Stimulated activated CD8-positive, alpha-beta memory T cell treated with anti-CD3 and anti-CD28 coated beads, Interleukin-12 subunit alpha, Interleukin-12 subunit beta, amount 100 ng/mL, for 1 hour (primary cell): ENCODE measurements around the gene PLG.
"Not testable (repeated sequence)": the region's sequence is repeated elsewhere in the genome, so short reads cannot be mapped to it uniquely, and the experiment has no call there.

ENCODE experiments used
- DNase-seq: peaks from one replicate; pipeline ENCODE4 v3.0.0-alpha.2; 2020; ENCODE audit warnings: low read depth

Gene PLG

DNA sequence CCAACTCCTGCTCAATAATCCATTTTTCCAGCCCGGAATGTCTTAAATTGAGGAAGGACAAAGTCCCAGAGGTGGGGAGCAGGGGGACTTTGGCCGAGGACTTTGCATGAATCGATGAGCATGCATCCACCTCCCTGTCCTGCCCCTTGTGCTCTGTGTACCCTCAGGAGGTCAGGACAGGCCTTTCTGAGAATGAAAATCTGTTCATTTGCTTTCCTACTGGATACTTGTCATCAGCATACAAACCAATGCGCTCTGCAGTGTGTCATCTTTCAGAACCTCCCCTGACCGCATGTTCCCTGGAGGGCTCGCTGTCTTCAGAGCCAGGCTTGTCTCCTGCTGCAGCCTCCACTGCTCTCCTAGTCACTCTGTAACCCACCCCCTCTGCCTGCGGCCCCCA, 2.6 kb downstream of the PLG start:
- not testable (repeated sequence) for DNase-seq

GRCh38 chr6:160708993-160709392, 6.9 kb downstream of the PLG start:
- DNase-seq = not testable (repeated sequence)

GRCh38 chr6:160714731-160715316, 12.8 kb downstream of the PLG start:
- DNase-seq = no peak

DNA sequence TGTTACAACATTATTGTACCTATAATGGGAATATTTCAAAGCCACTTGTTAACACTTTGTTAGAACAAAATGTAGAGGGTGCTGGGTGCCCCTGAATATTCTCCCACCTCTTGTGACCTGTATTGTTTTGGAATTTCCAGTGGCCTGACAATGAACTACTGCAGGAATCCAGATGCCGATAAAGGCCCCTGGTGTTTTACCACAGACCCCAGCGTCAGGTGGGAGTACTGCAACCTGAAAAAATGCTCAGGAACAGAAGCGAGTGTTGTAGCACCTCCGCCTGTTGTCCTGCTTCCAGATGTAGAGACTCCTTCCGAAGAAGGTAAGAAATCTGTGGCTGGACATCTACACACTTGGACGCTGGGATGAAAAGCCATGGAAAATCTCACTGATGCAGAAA, 28.9 kb downstream of the PLG start:
- no peak for DNase-seq

DNA sequence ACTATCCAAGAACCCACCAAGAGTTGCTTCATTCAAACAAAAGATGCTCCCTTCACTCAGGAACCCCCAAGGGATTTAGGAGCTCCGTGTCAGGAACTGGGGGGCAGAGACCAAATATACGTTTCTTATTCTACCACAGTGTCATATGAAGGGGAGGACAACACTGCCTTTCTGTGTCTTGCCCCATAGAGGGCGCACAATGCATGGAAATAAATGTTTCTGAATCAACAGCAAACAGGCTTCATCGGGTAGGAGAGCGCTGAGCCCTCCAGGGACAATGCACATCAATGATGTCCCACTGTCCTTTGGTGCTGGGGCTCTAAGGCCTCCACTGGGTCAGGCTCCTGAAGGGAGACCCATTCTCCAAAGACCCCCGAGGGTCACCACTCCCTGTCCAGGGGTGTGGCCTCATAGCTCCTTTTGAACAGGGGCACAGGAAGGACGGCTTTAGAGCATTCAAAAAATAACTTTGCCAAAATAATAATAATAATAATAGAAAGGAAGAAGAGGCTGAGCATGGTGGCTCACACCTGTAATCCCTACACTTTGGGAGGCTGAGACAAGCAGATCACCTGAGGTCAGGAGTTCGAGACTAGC, 31.1 kb downstream of the PLG start:
- no peak for DNase-seq

DNA sequence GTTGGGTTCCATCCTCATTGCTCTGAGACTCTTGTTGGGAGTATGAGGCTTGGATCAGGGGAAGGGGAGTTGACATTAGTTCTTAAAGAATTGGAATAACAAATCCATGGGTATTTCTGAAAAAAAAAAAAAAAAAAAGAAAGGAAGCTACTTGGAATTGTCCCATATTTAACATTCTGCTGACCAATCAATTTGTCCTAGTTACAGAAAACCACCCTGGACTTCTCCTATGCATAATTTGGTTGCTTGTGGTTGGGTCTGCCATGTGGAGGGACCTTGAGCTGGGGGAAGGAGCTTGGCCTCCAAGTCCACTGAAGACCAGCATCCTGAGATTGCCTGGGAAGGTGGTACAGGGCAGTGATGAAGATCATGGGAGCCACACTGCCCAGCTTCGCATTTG, 32.6 kb downstream of the PLG start:
- DNase-seq = no peak

DNA sequence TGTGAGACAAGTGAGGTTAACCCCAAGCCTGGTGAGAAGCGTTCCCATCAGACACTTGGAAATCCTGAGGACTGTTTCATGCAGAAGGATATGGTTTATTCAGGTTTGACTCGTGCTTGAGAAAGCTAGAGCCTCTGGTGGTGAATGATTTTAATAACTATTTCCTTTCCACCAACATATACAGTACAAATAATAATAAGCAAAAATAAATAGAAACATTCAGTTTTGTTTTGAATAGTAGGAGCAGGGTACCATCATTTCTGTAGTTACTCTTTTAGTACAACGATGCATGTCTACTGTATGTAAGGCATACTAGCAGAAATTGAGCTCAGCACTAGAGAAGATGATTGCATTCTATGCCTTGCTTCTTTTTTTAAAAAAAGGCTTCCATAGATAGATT, 33.5 kb downstream of the PLG start:
- no peak for DNase-seq

DNA sequence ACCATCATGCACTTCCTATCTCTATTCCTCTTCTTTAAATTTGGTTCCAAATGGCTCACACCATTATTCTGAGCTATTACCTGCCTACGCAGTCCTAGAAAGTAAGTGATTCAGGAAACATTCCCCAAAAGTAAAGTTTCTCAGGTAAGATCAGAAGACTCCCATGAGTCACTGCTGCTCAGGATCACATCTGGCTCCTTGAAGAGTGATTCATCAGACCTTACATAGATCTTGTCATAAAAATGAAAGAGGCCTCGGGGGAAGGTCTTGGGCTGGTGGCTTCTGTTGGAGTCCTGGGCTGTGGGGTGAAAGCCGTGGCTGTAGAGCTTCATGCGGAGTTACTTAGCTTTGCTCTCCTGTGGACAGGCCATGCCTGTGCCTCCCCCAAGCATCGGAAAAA, 35.9 kb downstream of the PLG start:
- no peak for DNase-seq

- no peak for DNase-seq
Observed at GRCh38 chr6:160739955-160740354, 37.9 kb downstream of the PLG start.

DNA sequence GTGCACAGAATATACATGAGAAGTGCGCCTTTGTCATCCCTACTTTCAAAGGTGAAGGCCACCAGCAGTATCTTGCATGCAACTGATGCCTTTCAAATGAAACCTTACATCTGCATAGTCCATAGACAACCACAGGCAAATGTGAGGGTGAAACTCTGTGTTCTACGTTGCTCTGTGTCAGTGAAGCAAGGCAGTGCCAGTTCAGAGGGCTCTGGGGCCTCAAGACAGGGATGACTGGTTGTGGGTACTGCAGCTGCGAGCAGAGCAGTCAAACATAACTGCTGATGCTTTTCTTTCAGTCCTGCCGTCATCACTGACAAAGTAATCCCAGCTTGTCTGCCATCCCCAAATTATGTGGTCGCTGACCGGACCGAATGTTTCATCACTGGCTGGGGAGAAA, 39.0 kb downstream of the PLG start:
- DNase-seq = not testable (repeated sequence)

DNA sequence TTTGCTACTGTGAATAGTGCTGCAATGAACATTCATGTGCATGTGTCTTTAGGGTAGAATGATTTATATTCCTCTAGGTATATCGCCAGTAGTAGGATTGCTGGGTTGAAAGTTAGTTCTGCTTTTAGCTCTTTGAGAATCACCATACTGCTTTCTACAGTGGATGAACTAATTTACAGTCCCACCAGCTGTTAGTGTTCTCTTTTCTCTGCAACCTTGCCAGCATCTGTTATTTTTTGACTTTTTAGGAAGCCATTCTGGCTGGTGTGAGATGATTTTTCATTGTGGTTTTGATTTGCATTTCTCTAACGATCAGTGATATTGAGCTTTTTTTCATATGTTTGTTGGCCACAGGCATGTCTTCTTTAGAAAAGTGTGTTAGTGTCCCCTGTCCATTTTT, 40.0 kb downstream of the PLG start:
- DNase-seq = no peak

GRCh38 chr6:160750276-160750689, 48.2 kb downstream of the PLG start:
- DNase-seq = no peak

DNA sequence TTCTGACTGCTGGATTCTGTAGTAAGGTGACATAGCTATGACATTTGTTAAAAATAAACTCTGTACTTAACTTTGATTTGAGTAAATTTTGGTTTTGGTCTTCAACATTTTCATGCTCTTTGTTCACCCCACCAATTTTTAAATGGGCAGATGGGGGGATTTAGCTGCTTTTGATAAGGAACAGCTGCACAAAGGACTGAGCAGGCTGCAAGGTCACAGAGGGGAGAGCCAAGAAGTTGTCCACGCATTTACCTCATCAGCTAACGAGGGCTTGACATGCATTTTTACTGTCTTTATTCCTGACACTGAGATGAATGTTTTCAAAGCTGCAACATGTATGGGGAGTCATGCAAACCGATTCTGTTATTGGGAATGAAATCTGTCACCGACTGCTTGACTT, 51.2 kb downstream of the PLG start:
- DNase-seq = not testable (repeated sequence)

- no peak for DNase-seq
Observed at GRCh38 chr6:160755165-160755564, 53.1 kb downstream of the PLG start.

DNA sequence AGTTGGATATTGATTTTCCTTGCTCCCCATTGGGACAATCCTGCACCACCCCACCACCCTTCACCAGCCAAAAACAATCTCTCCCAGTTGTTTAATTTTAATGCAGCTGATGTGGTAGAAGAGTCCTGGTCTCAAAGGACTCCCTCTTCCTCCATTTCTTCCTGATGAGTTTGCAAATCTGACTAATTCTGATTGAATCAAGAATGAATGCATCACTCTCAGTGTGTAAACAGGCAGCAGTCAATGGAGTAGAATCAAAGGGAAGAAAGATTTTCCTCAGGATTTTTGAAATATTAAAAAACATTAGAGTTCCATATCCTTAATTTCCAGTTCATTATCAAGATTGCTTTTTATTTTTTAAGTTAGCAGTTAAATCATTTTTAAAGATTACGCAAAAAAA, 54.0 kb downstream of the PLG start:
- DNase-seq = no peak

- no peak for DNase-seq
Observed at GRCh38 chr6:160756871-160757270, 54.8 kb downstream of the PLG start.

DNA sequence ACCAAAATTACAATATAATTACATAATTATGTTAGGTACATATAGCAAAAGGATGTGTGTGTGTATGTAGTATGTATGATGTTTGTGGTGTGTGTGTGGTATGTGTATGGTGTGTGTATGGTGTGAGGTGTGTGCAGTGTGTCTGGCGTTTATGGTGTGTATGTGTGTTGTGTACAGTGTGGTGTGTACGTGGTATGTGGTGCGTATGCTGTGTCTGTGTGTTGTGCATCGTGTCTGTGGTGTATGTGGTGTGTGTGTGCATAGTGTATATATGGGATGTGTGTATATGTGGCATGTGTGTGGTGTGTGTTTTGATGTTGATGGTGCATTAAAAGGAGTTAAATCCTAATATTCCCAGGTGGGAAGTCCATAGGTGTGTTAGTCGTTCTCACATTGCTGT, 62.8 kb downstream of the PLG start:
- no peak for DNase-seq

DNA sequence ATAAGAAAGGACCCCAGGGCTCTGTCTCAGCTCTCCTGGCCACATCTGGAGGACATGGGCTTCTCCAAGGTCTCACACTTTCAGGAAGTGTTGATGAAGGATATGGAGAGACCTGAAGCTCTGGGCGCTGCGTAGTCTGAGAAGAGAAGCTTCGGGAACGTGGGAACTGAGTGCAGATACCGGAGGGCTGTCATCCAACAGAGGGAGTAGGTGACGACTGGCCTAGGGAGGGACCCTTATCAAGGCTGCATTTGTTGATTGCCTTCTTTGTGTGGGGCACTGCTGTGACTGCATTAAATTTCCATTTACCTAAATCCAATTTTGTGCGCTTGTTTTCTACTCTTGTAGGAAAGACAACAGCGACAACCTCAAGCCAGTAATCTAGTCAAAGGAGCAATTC, 63.4 kb downstream of the PLG start:
- DNase-seq = no peak

- no peak for DNase-seq
Observed at GRCh38 chr6:160766657-160766988, 64.6 kb downstream of the PLG start.

- peak; percentile 5 for DNase-seq
Observed at GRCh38 chr6:160766989-160767646, 65.1 kb downstream of the PLG start.

- no peak for DNase-seq
Observed at GRCh38 chr6:160767647-160768019, 65.6 kb downstream of the PLG start.

DNA sequence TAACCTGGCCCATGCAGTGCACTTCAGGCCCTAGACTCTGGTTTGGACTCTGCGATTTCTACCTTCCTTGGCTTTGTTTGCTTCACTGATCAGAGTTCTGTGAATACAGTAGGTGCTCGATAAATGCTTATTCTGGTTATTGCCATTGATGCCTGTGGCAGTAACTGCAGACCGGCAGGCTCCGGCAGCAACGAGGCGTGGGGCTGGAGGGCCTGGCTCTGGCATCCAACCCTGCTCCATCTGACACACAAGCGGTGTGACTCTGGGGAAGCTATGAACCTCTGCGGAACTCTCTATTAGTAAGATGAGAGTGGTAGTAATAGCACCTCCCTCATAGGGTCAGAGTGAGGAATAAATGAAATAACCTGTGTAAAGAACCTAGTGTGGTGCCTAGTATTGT, 66.1 kb downstream of the PLG start:
- no peak for DNase-seq

GRCh38 chr6:160774399-160774798, 72.4 kb downstream of the PLG start:
- DNase-seq = no peak
